ENCODE measurements around the gene DYNLT3. TPM values are rescaled to one million over a fixed set of nuclear protein-coding genes. Genes with fewer than 3 reads are reported as not detected.

The DYNLT3 gene
- total and polyA plus RNA-seq, 2 of the 13 experiments (the other 11 are each of a cell fraction or from before 2014, with no cell fraction given), result 5.4 to 6.1 TPM

DNA sequence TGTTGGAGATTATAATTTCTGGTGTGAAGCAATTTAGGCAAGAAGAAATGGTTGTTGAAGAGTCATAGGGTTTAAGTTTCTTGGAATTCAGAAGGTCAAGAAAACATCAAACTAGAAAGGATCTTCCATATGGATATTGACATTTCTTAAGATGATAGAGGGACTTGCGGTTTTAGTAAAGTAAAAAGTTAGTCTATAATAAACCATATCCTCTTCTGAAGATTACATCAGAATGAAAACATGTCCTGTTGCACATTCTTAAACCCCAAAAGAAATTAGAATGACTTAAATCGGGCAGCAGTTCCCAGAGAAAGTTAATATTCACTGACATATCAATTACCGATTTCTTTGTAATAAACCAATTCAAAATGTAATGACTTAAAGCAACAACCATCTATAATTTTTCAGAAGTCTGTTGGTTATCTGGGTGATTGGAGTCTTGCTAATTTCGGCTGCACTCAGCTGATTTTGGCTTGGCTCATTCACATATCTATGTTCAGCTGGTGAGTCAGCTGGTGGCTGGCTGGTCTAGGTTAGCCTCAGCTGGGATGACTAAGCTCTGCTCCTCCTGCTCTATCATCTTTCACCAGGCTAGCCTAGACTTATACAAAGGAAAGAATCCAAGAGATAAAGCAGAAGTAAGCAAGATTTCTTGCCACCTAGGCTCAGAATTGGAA, 24.4 kb upstream of the DYNLT3 start:
- Histone ChIP-seq H3K4me1 (ENCODE audit: insufficient read depth, low read length) (no peaks in the 10 kb centered on the region), H3K4me2 (ENCODE audit: low read depth, low read length) (no peak overlapping the region), H2AFZ (ENCODE audit: low read length) (no peak overlapping the region), H3K9me3 (ENCODE audit: low read length) (no peaks in the 10 kb centered on the region), H3K36me3 (replicated peaks in 1 of 2; ENCODE audit: control insufficient read depth in 1 of 2, insufficient read depth in 2 of 2, low read length in 2 of 2) (no peaks in the 10 kb centered on the region), H3K79me2 (ENCODE audit: insufficient read depth, low read length) (no peaks in the 10 kb centered on the region), H3K9ac (ENCODE audit: insufficient read depth, low read depth, low read length) (no peak overlapping the region), H3K27ac (ENCODE audit: extremely low read length, insufficient read depth, low read length) (no peak overlapping the region), H4K20me1 (ENCODE audit: insufficient read depth, low read length) (no peaks in the 10 kb centered on the region), H3K27me3 (ENCODE audit: control insufficient read depth in 1 of 2, insufficient read depth in 2 of 2, low read length in 2 of 2) (no peaks in the 10 kb centered on the region), H3K4me3 (replicated peaks in 1 of 3; ENCODE audit: insufficient read depth in 1 of 3, low read depth in 2 of 3, low read length in 3 of 3) (no peak overlapping the region)
- TF ChIP-seq, protein P1, sequence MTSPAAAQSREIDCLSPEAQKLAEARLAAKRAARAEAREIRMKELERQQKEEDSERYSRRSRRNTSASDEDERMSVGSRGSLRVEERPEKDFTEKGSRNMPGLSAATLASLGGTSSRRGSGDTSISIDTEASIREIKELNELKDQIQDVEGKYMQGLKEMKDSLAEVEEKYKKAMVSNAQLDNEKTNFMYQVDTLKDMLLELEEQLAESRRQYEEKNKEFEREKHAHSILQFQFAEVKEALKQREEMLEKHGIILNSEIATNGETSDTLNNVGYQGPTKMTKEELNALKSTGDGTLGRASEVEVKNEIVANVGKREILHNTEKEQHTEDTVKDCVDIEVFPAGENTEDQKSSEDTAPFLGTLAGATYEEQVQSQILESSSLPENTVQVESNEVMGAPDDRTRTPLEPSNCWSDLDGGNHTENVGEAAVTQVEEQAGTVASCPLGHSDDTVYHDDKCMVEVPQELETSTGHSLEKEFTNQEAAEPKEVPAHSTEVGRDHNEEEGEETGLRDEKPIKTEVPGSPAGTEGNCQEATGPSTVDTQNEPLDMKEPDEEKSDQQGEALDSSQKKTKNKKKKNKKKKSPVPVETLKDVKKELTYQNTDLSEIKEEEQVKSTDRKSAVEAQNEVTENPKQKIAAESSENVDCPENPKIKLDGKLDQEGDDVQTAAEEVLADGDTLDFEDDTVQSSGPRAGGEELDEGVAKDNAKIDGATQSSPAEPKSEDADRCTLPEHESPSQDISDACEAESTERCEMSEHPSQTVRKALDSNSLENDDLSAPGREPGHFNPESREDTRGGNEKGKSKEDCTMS (CRISPR knock-in tag; conservative IDR thresholded peaks at IDR 0.05), result no peak
- TF ChIP-seq ZNF136 (CRISPR knock-in tag; IDR thresholded peaks at IDR 0.05; ENCODE audit: low read depth) (no peak), MXI1 (IDR thresholded peaks at IDR 0.05; ENCODE audit: borderline replicate concordance, low read depth, low read length) (no peak), NFYB (CRISPR knock-in tag; IDR thresholded peaks at IDR 0.05) (no peak), RFXAP (CRISPR knock-in tag; IDR thresholded peaks at IDR 0.05; ENCODE audit: borderline replicate concordance) (no peak), ZNF709 (CRISPR knock-in tag; IDR thresholded peaks at IDR 0.05) (no peak), ZNF720 (CRISPR knock-in tag; IDR thresholded peaks at IDR 0.05) (no peak), CEBPB (IDR thresholded peaks at IDR 0.05; ENCODE audit: borderline replicate concordance, low read depth, low read length) (no peak), ZNF567 (CRISPR knock-in tag; IDR thresholded peaks at IDR 0.05; ENCODE audit: borderline replicate concordance) (no peak), MIXL1 (CRISPR knock-in tag; IDR thresholded peaks at IDR 0.05) (no peak), ZNF510 (CRISPR knock-in tag; IDR thresholded peaks at IDR 0.05; ENCODE audit: low read depth) (no peak)
- TF ChIP-seq, protein P2, sequence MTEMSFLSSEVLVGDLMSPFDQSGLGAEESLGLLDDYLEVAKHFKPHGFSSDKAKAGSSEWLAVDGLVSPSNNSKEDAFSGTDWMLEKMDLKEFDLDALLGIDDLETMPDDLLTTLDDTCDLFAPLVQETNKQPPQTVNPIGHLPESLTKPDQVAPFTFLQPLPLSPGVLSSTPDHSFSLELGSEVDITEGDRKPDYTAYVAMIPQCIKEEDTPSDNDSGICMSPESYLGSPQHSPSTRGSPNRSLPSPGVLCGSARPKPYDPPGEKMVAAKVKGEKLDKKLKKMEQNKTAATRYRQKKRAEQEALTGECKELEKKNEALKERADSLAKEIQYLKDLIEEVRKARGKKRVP (CRISPR knock-in tag; IDR thresholded peaks at IDR 0.05), result no peak
- TF ChIP-seq, protein P3, sequence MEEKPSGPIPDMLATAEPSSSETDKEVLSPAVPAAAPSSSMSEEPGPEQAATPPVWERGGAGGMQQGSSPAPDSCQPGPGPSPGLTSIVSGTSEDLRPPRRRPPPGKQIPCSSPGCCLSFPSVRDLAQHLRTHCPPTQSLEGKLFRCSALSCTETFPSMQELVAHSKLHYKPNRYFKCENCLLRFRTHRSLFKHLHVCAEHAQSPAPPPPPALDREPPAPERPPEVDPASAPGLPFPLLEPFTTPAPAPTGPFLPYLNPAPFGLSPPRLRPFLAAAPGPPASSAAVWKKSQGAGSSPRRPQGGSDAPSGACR (CRISPR knock-in tag; IDR thresholded peaks at IDR 0.05), result no peak
- FAIRE-seq (no peak), ATAC-seq (no peak), DNase-seq (ENCODE audit: low spot score) (no peak)
- intact Hi-C loops (cut with micrococcal nuclease; ENCODE audit: unreplicated experiment) (no loop called here), in situ Hi-C loops (cut with HindIII; ENCODE audit: extremely low pct_ligation_motif_present, low pct_unique_long_range_greater_than_20kb) (no loop called here)
- BruUV-seq (replicated peaks), result no TSS peak
- ChIA-PET CTCF (ENCODE audit: low intra/inter-chr PET ratio, low total read pairs) (no interaction called here), POLR2A (no interaction called here)
- 26% methylated on average over 4 of the region's 4 CpGs for WGBS (ENCODE audit: low lambda C conversion rate)

All from HepG2 (cell line).